ENCODE results near the gene WEE1.
"Not testable (repeated sequence)": the region's sequence is repeated elsewhere in the genome, so short reads cannot be mapped to it uniquely, and the experiment has no call there.

WEE1 gene

GRCh38 chr11:9573052-9573774, at the start of gene WEE1:
Gene WEE1, plus strand, starts transcription at chr11:9573670. Its CDS starts 264 bp downstream, at chr11:9573934.
- DNase-seq (ENCODE audit: low spot score), result peak; percentile 91

- no peak for DNase-seq (ENCODE audit: low spot score)
Observed at GRCh38 chr11:9524001-9524400, 49.5 kb upstream of the WEE1 start.

- DNase-seq (ENCODE audit: low spot score), result no peak
Observed at GRCh38 chr11:9525116-9525515, 48.4 kb upstream of the WEE1 start.

GRCh38 chr11:9527481-9528135, 45.9 kb upstream of the WEE1 start:
- no peak for DNase-seq (ENCODE audit: low spot score)

- DNase-seq (ENCODE audit: low spot score), result no peak
Observed at GRCh38 chr11:9528136-9528501, 45.4 kb upstream of the WEE1 start.

- DNase-seq (ENCODE audit: low spot score), result no peak
Observed at GRCh38 chr11:9528573-9529333, 44.7 kb upstream of the WEE1 start.

- no peak for DNase-seq (ENCODE audit: low spot score)
Observed at GRCh38 chr11:9529334-9529650, 44.2 kb upstream of the WEE1 start.

- no peak for DNase-seq (ENCODE audit: low spot score)
Observed at GRCh38 chr11:9530020-9530621, 43.3 kb upstream of the WEE1 start.

- no peak for DNase-seq (ENCODE audit: low spot score)
Observed at GRCh38 chr11:9530901-9531625, 42.4 kb upstream of the WEE1 start.

- DNase-seq (ENCODE audit: low spot score), result no peak
Observed at GRCh38 chr11:9533058-9533457, 40.4 kb upstream of the WEE1 start.

- DNase-seq (ENCODE audit: low spot score), result no peak
Observed at GRCh38 chr11:9533736-9534473, 39.6 kb upstream of the WEE1 start.

GRCh38 chr11:9535189-9535781, 38.2 kb upstream of the WEE1 start:
- DNase-seq (ENCODE audit: low spot score), result peak; percentile 14

- DNase-seq (ENCODE audit: low spot score), result no peak
Observed at GRCh38 chr11:9538548-9538947, 34.9 kb upstream of the WEE1 start.

- DNase-seq (ENCODE audit: low spot score), result not testable (repeated sequence)
Observed at GRCh38 chr11:9549216-9549615, 24.3 kb upstream of the WEE1 start.

- DNase-seq (ENCODE audit: low spot score), result no peak
Observed at GRCh38 chr11:9550191-9550628, 23.3 kb upstream of the WEE1 start.

- no peak for DNase-seq (ENCODE audit: low spot score)
Observed at GRCh38 chr11:9561279-9561982, 12.0 kb upstream of the WEE1 start.

- no peak for DNase-seq (ENCODE audit: low spot score)
Observed at GRCh38 chr11:9562716-9563115, 10.8 kb upstream of the WEE1 start.

- DNase-seq (ENCODE audit: low spot score), result no peak
Observed at GRCh38 chr11:9563196-9563730, 10.2 kb upstream of the WEE1 start.

- DNase-seq (ENCODE audit: low spot score), result no peak
Observed at GRCh38 chr11:9565822-9566560, 7.5 kb upstream of the WEE1 start.
